GM19240 (cell line): ENCODE measurements around the gene RMI1.

Source experiments
- DNase-seq: peaks from one replicate; pipeline ENCODE4 v3.0.0; 2011; ENCODE audit warnings: low spot score; ENCODE audit not compliant: insufficient read length

Gene RMI1

GRCh38 chr9:83967073-83967472, 13.5 kb upstream of the RMI1 start:
- no peak for DNase-seq

GRCh38 chr9:83969602-83970001, 11.0 kb upstream of the RMI1 start:
- no peak for DNase-seq

- DNase-seq, result no peak
Measured at GRCh38 chr9:83971485-83971884, 9.1 kb upstream of the RMI1 start.

DNA sequence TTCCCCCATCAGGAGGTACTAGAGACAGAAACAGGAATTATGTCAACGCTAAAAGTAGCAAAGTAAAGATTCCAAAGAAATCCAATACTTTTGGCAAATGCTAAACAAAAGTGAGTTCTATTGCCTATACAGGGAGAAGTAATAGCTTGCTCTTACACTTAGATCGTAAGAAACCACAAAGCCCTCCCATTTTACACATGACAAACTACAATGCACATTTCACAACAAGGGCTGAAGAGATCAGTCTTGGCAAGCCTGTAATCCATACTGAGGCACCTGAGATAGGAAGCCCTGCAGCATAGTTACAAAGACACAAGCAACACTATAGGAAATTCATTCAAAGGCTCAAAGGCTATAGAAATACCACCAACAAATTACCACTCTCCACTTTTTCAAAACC, 8.3 kb upstream of the RMI1 start:
- no peak for DNase-seq

DNA sequence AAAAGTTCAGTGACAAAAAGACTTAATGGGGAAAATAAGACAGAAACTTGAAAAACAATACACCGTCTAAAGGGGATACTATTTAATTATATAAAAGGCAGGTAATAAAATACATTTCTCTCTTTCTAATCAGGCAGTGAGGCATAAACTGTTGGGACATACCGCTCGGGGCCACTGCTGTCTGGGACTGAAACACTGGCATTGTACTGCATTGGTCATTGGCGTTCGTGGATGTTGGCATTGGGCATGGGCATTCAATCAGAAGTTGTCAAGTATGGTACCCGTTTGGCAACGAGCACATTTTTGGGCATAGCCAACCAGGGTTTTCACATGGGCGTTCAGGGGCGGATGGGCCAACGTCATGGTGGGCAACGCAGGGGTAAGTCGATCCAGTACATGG, 5.3 kb upstream of the RMI1 start:
- DNase-seq, result no peak

DNA sequence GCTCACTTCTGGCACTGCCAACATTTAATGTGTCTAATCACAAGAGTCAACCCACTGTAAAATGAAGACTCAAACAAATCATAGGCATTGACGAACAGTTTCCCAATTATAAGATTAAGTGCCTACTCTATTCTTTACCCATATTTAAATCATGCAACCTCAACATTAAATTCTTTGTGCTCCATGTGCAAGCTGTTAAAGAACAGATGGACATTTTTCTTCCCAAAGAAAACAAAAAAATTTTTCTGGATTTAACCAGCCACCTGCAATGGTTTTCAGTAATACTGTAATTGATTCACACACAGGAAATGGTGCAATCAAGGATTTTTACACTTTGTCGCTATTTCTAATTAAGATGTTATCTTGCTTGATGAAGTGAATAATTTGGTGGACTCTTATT, 4.2 kb upstream of the RMI1 start:
- DNase-seq, result no peak

- DNase-seq, result no peak
Measured at GRCh38 chr9:83977196-83977595, 3.4 kb upstream of the RMI1 start.

DNA sequence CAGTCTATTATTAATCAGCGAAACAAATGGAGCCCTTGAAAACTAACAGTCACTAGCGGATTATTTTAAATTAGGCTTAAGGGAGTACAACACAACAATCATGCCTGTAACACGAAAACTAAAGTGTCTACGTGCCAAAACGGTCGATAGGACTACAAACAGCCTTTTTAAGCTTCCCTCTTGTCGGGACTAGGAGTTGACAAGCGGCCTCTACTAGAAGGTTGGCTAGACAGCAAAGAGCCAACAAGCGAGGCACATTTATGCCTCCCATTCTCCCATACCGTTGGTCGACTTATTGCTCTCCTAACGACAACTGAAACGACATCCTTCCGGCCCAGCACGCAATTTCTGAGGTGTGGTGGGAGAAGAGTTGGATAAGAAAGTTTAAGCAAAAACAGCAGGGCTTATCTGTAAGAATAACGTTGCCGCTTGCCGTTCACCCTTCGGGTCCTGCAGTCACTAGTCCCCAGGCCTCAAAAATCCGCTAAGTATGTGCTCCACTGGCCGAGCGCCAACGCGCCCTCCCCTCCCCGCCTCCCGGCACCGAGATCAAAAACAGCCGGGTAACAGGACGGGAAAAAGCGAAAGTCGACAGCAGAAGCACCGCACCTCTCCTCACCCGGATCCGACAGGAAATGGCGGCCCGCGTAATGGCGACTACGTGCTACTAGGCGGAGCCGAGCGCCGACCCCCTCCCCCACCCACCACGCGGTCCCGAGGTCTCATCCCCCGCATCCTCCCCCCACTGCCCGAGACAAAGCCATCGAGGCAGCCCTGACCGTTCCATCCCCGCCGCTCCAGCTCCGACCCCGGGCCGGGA, 1.4 kb upstream of the RMI1 start:
- DNase-seq, result peak; percentile 23

GRCh38 chr9:83979812-83980394, 702 bp upstream of the RMI1 start, which contains the start of gene HNRNPK:
Gene HNRNPK, minus strand, starts transcription at chr9:83980215. Its CDS starts 1,963 bp downstream, at chr9:83978252.
- DNase-seq, result peak; percentile 76

DNA sequence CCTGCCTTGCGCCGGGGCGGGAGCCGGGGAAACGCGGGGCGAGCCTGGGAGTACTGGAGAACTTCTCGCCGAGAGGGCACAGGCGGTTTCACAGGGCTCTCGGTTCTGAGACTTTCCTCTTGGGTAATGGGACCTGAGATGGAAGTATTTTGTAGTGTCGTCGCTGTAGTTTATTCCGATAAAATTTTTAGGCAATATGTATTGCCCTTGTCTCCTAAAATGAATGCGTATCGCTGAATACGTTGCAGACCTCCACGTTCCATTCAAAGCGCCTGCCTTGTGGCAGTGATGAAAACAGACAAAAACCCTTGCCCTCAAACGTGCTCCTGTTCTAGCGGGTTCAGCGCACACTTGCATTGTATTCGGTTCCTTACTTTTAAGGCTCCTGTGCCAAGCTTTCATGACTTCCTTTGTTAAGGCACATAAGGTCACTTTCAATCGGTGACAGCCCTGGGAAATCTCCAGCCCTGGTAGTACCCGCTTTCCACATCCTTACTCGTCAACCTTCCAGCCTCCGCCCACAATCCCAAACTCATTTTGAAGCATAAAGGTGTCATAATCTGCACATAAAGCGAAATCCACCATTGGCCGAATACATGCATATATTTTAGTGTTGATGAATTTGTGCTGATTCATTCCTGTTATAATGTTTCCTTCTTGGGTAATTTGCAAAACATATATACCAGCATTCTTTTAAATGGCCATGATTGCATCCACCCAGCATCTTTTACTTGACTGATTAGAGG, 694 bp downstream of the RMI1 start:
- no peak for DNase-seq

GRCh38 chr9:83986195-83986594, 5.6 kb downstream of the RMI1 start:
- no peak for DNase-seq

GRCh38 chr9:83986765-83987401, 6.3 kb downstream of the RMI1 start:
- DNase-seq, result no peak

- no peak for DNase-seq
Measured at GRCh38 chr9:83987402-83987791, 6.8 kb downstream of the RMI1 start.

DNA sequence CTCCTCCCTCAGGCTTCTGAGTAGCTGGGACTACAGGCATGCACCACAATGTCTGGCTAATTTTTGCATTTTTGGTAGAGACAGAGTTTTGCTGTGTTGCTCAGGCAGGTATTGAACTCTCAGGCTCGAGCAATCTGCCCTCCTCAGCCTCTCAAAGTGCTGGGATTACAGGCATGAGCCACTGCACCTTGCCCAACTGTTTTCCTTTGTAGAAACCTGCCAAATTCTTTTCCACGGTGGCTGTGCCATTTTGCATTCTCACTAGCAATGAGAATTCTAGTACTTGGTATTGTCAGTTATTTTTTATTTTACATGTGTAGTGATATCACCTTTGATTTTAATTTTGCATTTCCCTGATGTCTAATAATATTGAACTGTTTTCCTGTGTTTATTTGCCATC, 7.8 kb downstream of the RMI1 start:
- DNase-seq, result no peak

GRCh38 chr9:83991355-83991754, 10.8 kb downstream of the RMI1 start:
- DNase-seq, result no peak

GRCh38 chr9:83992407-83992806, 11.8 kb downstream of the RMI1 start:
- no peak for DNase-seq

- DNase-seq, result no peak
Measured at GRCh38 chr9:83992901-83993300, 12.3 kb downstream of the RMI1 start.

DNA sequence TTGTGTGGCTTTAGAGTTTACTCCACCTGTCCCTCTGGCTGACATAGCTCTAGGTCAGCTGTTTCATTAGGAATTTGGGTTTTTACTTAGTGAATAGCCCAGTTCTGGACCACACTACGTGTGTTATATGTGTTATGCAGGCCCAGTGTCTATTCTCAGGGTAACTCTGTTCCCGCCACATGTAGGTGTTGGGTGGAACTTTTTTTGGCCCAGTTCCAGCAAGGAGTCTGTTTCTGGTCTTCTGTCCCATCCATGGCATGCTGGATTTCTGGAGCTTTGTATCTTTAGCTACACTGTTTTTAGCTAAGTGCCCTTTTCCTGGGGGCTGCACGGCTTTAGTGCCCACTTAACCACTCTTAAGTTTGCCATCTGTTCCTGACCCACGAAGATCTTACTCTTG, 15.5 kb downstream of the RMI1 start:
- DNase-seq, result no peak

DNA sequence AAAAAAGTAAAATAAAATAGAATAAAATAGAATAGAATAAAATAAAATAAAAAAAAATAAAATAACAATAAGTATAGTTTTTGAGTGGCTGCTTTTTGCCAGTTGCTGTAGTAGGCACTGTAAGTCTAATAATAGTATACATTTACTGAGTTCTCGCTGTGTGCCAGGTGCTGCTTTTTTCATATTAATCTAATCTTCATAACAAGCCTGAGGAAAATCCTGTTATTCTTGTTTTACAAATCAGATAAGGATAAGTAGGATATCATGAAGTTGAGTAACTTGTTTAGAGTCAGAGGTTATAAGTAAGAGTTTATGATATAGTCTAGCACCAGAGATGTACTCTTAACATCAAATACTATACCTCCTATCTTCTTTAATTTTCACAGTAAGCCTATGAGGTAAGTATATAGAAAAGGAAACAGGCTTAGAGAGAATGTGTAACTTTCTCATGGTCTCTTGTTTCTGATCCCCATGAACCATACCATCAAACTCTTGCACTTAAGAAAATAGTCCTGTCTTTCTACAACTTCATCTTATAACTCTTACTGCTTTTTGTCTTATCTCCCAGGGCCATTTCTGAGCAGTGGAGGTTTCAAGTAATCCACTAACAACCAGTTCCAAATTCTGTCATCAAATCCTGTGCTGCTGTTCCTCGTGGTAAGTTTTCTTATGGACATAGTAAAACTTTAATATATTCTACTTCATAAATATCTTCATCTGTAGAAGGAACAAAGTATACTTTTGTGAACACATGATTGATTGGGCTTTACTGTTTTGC, 18.7 kb downstream of the RMI1 start:
- DNase-seq, result no peak

- DNase-seq, result no peak
Measured at GRCh38 chr9:84000186-84000585, 19.6 kb downstream of the RMI1 start.

DNA sequence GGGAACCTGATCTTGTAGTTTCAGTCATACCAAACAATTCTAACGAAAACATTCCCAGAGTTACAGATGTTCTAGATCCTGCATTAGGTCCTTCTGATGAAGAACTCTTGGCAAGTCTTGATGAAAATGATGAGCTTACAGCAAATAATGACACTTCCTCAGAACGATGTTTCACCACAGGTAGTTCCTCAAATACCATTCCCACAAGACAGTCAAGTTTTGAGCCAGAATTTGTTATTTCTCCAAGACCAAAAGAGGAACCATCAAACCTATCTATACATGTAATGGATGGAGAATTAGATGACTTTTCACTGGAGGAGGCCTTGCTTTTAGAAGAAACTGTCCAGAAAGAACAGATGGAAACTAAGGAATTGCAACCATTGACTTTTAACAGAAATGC, 21.0 kb downstream of the RMI1 start:
- no peak for DNase-seq
